GM10248 (cell line): ENCODE results near the gene TMBIM1.
"Not testable (repeated sequence)": the region's sequence is repeated elsewhere in the genome, so short reads cannot be mapped to it uniquely, and the experiment has no call there.

Experiments
- CTCF ChIA-PET: fragments of 300-600 bp; sonication (Branson Sonifier 250); formaldehyde crosslinking; extraction: SDS; loops from one replicate; lab custom pipeline; 2021; ENCODE audit warnings: antibody characterized with exemption; lab: Yijun Ruan, JAX
- POLR2A ChIA-PET: fragments of 350-650 bp; sonication (Branson Sonifier 250); formaldehyde crosslinking; extraction: SDS; loops from one replicate; lab custom pipeline; 2020; ENCODE audit warnings: antibody characterized with exemption; lab: Yijun Ruan, JAX
- DNase-seq: peaks from one replicate; pipeline ENCODE4 v3.0.0; 2012; ENCODE audit errors: extremely low spot score
- CTCF ChIP-seq: IDR thresholded peaks from 2 replicates; pipeline ENCODE4 v1.5.1; 2012; ENCODE audit warnings: mild to moderate bottlenecking, low read depth; ENCODE audit errors: extremely low read depth, missing control alignments, control extremely low read depth

Gene TMBIM1

DNA sequence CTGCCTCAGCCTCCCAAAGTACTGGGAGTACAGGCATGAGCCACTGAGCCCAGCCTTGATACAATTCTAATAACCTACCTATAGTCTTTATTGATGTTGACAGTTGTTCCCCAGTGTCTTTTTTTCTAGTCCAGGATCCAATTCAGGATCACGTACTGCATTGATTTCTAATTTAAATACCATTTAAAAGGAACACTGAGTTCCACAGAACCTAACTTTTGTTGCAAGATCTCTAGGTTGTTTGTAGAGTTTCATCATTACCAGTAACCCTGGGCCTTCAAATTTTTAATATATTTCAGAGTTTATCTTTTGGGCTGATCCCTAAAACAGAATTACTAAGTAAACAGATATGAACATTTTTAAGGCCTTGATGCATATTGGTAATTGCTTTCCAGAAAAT, 21.1 kb upstream of the TMBIM1 start:
- ChIA-PET POLR2A (no interaction called here), CTCF (no interaction called here)
- DNase-seq = no peak
- no peak for TF ChIP-seq CTCF

DNA sequence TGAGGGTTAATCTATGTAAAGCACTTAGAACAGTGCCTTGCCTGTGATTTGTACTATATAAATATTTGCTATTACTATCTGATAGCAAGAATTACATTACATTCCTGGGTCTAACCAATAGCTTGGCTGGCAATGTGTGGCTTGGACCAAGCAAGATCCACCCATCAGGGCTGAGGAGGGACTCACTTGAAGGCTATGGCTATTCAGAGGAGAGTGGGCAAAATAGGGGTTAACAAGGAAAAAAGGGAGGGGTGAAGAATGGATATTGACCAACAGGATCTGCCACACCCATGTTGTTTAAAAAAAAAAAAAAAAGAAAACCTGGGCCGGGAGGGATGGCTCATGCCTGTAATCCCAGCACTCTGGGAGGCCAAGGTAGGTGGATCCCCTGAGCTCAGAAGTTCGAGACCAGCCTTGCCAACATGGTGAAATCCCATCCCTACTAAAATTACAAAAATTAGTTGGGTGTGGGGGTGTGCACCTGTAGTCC, 20.0 kb upstream of the TMBIM1 start:
- no peak for TF ChIP-seq CTCF
- CTCF ChIA-PET = interaction anchor here (1.3 kb wide), 1 partner anchor 10 kb away, joined by 6 read pairs; no protein-coding TSS in a partner anchor
- POLR2A ChIA-PET = no interaction called here
- no peak for DNase-seq

DNA sequence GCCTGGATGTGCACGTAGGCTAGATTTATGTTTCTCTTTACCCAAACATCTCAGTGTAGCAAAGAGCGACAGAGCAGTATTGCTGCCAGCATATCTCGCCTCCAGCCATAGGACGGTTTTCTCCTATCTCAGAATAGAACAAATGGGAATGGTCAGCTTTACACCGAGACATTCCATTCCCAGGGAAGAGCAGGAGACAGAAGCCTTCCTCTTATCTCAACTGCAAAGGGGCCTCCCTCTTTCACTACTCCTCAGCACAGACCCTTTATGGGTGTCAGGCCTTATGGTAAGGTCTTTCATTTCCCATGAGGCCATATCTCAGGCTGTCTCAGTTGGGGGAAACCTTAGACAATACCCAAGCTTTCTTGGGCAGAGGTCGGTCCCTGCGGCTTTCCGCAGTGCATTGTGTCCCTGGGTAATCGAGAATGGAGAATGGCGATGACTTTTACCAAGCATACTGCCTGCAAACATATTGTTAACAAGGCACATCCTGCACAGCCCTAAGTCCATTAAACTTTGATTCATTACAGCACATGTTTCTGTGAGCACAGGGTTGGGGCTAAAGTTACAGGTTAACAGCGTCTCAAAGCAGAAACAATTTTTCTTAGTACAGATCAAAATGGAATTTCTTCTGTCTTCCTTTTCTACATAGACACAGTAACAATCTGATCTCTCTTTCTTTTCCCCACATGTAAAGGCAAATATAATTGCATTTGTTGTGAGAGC, 19.4 kb upstream of the TMBIM1 start:
- CTCF ChIA-PET = interaction anchor here (1.3 kb wide), 1 partner anchor 10 kb away, joined by 6 read pairs; no protein-coding TSS in a partner anchor
- POLR2A ChIA-PET, DNase-seq: not testable (repeated sequence)

DNA sequence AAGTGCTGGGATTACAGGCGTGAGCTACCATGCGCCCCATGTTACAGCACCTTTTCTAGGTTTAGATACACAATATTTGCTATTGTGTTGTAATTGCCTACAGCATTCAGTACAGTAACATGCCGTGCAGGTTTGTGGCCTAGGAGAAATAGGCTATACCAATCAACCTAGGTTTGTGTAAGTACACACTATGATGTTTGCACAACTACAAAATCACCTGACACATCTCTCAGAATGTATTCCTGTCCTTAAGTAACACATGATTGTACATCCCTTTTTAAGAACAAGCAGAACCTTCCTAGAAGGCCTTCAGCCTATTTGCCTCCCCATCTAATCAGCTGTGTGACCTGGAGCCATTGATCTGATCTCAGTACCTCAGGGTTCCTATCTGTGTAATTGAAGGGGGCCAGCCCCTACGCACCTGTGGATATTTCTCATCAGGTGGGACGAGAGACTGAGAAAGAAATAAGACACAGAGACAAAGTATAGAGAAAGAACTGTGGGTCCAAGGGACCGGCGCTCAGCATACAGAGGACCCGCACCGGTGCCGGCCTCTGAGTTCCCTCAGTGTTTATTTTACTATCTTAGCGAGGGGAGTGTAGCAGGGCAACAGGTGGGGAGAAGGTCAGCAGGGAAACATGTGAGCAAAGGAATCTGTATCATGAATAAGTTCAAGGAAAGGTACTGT, 18.7 kb upstream of the TMBIM1 start:
- no peak for DNase-seq
- POLR2A ChIA-PET = no interaction called here
- CTCF ChIA-PET = no interaction called here
- no peak for TF ChIP-seq CTCF

- POLR2A ChIA-PET = no interaction called here
- CTCF ChIA-PET = interaction anchor here (0.8 to 4.0 kb wide), 8 partner anchors 10 to 89 kb away, joined by 3 to 19 read pairs (median 7); partner anchors contain the start of gene CATIP
- no peak for TF ChIP-seq CTCF
- no peak for DNase-seq
Observed at GRCh38 chr2:218307415-218308090, 15.2 kb upstream of the TMBIM1 start.

DNA sequence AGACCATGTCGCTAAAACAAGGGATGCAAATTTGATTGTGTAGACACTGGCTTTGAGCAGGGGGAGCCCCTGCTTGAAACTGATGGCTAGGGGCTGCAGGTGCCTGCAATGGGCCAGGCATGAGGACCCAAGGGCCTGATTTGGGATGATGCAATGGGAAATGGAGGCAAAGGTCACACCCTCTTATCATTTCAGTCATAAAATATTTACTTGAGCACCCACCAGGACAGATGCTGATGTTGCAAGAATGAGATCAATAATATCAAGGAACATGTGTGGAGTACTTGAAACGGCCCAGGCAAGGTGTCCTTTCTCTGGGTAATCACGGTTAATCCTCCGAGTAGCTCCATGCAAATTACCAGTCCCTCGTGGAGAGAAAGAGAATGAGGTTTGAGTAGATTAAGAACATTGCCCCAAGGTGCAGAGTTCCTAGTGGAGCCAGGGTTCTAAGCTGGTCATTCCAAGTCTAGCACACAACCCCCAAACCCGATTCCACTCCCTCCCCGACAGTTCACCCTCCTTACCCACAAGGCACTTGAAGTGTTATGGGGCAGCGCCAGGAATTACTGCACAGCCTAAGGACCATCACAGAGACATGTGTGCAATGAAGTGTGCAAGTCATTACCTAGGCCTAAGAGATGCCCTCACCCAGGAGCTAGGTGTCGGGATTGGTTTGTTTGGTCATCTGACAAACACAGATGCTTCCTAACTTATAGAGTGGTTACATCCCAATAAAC, 14.0 kb upstream of the TMBIM1 start:
- DNase-seq = no peak
- CTCF ChIA-PET = interaction anchor here (1.1 to 4.0 kb wide), 6 partner anchors 9 to 50 kb away, joined by 3 to 19 read pairs (median 12); partner anchors contain the start of gene CATIP
- TF ChIP-seq CTCF = no peak
- POLR2A ChIA-PET = no interaction called here
